ENCODE results near the gene SPATA2L. TPM values are rescaled to one million over a fixed set of nuclear protein-coding genes. Genes with fewer than 3 reads are reported as not detected.

SPATA2L gene
- total and polyA plus RNA-seq, 2 of the 8 experiments (the other 6 are each of a cell fraction or from before 2014, with no cell fraction given): 9.3 to 12.5 TPM

- H2BK5ac ChIP-seq (ENCODE audit: low read depth, low read length): no peak overlapping the region
- FAIRE-seq (no peak), DNase-seq (ENCODE audit: low read depth in 1 of 2, low spot score in 2 of 2) (no peak)
- WGBS, 2 experiments (ENCODE audit: extremely low coverage in 1 of 2, insufficient coverage in 1 of 2, insufficient read length in 1 of 2, insufficient replicate concordance in 2 of 2, low coverage in 1 of 2, low lambda C conversion rate in 2 of 2, missing lambda C conversion rate in 1 of 2): 90% methylated on average over 13 of the region's 13 CpGs; no CpG with 5 or more reads in 1 of the 2 experiments
- H3K14ac ChIP-seq (ENCODE audit: insufficient read length): no peak overlapping the region
- CTCF ChIA-PET (ENCODE audit: partially characterized antibody): interaction anchor here (0.7 to 7.2 kb wide), 9 partner anchors 12 to 188 kb away, joined by 3 to 69 read pairs (median 4); no protein-coding TSS in a partner anchor
- H2BK12ac ChIP-seq (ENCODE audit: low read depth, low read length): no peak overlapping the region
- H3K4ac ChIP-seq (replicated peaks; ENCODE audit: insufficient read length, low read depth, low read length): no peak overlapping the region
- H2AFZ ChIP-seq (ENCODE audit: low read length): no peak overlapping the region
- no peaks in the 10 kb centered on the region for H3K9me3 ChIP-seq (ENCODE audit: insufficient read depth in 2 of 2, low read depth in 1 of 2, low read length in 1 of 2)
- H3K56ac ChIP-seq (replicated peaks; ENCODE audit: insufficient read length, low read depth, low read length): peak overlapping the region; percentile 25
- no peaks in the 10 kb centered on the region for H3K79me2 ChIP-seq (ENCODE audit: control insufficient read depth in 1 of 2, insufficient read depth in 2 of 2, low read length in 2 of 2)
- peaks cover 13% of the 10 kb centered on the region; the same call in 1 of the 2 replicates for H3K23me2 ChIP-seq (ENCODE audit: low read depth, low read length)
- H3K4me3 ChIP-seq (ENCODE audit: extremely low read depth in 1 of 4, insufficient read depth in 2 of 4, low read depth in 3 of 4, low read length in 4 of 4): no peak overlapping the region
- H2BK20ac ChIP-seq (ENCODE audit: low read length): no peak overlapping the region
- H3K27me3 ChIP-seq (replicated peaks in 1 of 4; ENCODE audit: control insufficient read depth in 3 of 4, extremely low read depth in 1 of 4, insufficient read depth in 3 of 4, low read length in 3 of 4): peaks cover 0 to 9% (median 2%) of the 10 kb centered on the region in 4 experiments; a peak in 3 of 7 replicates
- no peaks in the 10 kb centered on the region for H3K79me1 ChIP-seq (ENCODE audit: low read depth, low read length)
- H3K4me2 ChIP-seq (ENCODE audit: insufficient read depth in 1 of 2, low read depth in 2 of 2, low read length in 2 of 2): no peak overlapping the region
- no peaks in the 10 kb centered on the region for H3K36me3 ChIP-seq (ENCODE audit: control insufficient read depth in 2 of 4, insufficient read depth in 4 of 4, low read length in 3 of 4)
- H3K9ac ChIP-seq (replicated peaks in 1 of 4; ENCODE audit: extremely low read depth in 1 of 4, low read depth in 3 of 4, low read length in 3 of 4): no peak overlapping the region
- H3K27ac ChIP-seq (ENCODE audit: low read depth, low read length): no peak overlapping the region
- H2AK5ac ChIP-seq (ENCODE audit: low read depth, low read length): no peak overlapping the region
- H4K8ac ChIP-seq (ENCODE audit: extremely low read depth, insufficient read depth, low read length): no peak overlapping the region
- peak in 1 of 3 experiments; percentile 20; a peak in 1 of 4 replicates for TF ChIP-seq CTCF (IDR thresholded peaks at IDR 0.05; ENCODE audit: control extremely low read depth in 1 of 3, insufficient read depth in 1 of 3, low read depth in 1 of 3, low read length in 3 of 3)
- no peak for TF ChIP-seq SIRT6 (IDR thresholded peaks at IDR 0.05; ENCODE audit: low read length)
- no peak for TF ChIP-seq CBX8 (IDR thresholded peaks at IDR 0.05; ENCODE audit: borderline replicate concordance, low read depth, low read length)
- TF ChIP-seq CBX5 (IDR thresholded peaks at IDR 0.05; ENCODE audit: low read depth, low read length): no peak
- H3K4me1 ChIP-seq (replicated peaks in 1 of 4; ENCODE audit: control insufficient read depth in 3 of 4, insufficient read depth in 4 of 4, low read length in 3 of 4): peaks cover 0 to 20% (median 9%) of the 10 kb centered on the region in 4 experiments; a peak in 6 of 7 replicates
- no peak overlapping the region for H4K5ac ChIP-seq (ENCODE audit: insufficient read length, low read depth, low read length)
- no peak overlapping the region for H3K23ac ChIP-seq (ENCODE audit: insufficient read length)
- POLR2A ChIA-PET (ENCODE audit: partially characterized antibody): interaction anchor here (1.0 to 16.7 kb wide), 2 partner anchors 16 to 26 kb away, joined by 5 to 193 read pairs; partner anchors contain the start of gene VPS9D1
- no peak overlapping the region for H2BK120ac ChIP-seq (replicated peaks; ENCODE audit: low read depth, low read length)
- peaks cover 0 to 10% of the 10 kb centered on the region in 2 experiments for H4K20me1 ChIP-seq (replicated peaks in 1 of 2; ENCODE audit: control insufficient read depth in 1 of 2, insufficient read depth in 2 of 2, low read length in 2 of 2)
- H2BK15ac ChIP-seq (ENCODE audit: low read length): peak overlapping the region; percentile 61; the same call in 1 of the 2 replicates
- no peak overlapping the region for H3K18ac ChIP-seq (ENCODE audit: extremely low read depth, low read length)
- H4K91ac ChIP-seq (replicated peaks; ENCODE audit: insufficient read length, low read length): no peak overlapping the region
Observed at GRCh38 chr16:89704281-89704680, 2.8 kb upstream of the SPATA2L start.

All from H1 (cell line).